HepG2 (cell line): ENCODE measurements around the gene TSPAN12. TPM values are rescaled to one million over a fixed set of nuclear protein-coding genes. Genes with fewer than 3 reads are reported as not detected.

Source experiments
- ATAC-seq: fragments of 200-7000 bp; cut with Tn5 transposase; 3 replicates; pipeline ENCODE4 v1.9.1; 2020; ENCODE audit warnings: mild to moderate bottlenecking, moderate library complexity
- BruUV-seq: library from RNA; stranded (reverse); fragments of 400-500 nt; replicated peaks from 2 replicates; lab custom pipeline; 2021; lab: Mats Ljungman, UMichigan
- CTCF ChIA-PET: fragments of 300-600 bp; formaldehyde crosslinking; extraction: SDS; loops from one replicate; lab custom pipeline; 2021; ENCODE audit warnings: low total read pairs, inconsistent platforms, low intra/inter-chr PET ratio; lab: Yijun Ruan, JAX
- POLR2A ChIA-PET: fragments of 350-600 bp; sonication (Branson Sonifier 250); formaldehyde crosslinking; loops from one replicate; lab custom pipeline; 2020; ENCODE audit warnings: antibody characterized with exemption, inconsistent platforms; lab: Yijun Ruan, JAX
- DNase-seq: peaks from one replicate; pipeline ENCODE4 v3.0.0-alpha.2; 2015; ENCODE audit warnings: low spot score
- FAIRE-seq: peaks from 3 replicates; lab custom pipeline; 2011; peaks lifted over from hg19 to GRCh38; lab: Jason Lieb, UNC
- H2AFZ ChIP-seq: one replicate; pipeline ENCODE4 v1.6.1; 2011; ENCODE audit warnings: low read length, inconsistent platforms
- H3K27ac ChIP-seq: fragments of 300-600 bp; 3 replicates; pipeline ENCODE4 v1.8.0; 2011; ENCODE audit warnings: mixed run types, mild to moderate bottlenecking, mixed read lengths, low read length, inconsistent platforms; ENCODE audit not compliant: insufficient read depth; ENCODE audit errors: extremely low read length
- H3K27me3 ChIP-seq, 2 experiments: fragments of 200-600 bp in 1 of 2; 2 replicates in 1 of 2; 3 replicates in 1 of 2; pipeline versions ENCODE4 v1.6.0 to v1.8.0; 2011; ENCODE audit warnings: low read length in 2 of 2, mild to moderate bottlenecking in 2 of 2, moderate library complexity in 2 of 2, inconsistent platforms in 1 of 2; ENCODE audit not compliant: insufficient read depth in 2 of 2, control insufficient read depth in 1 of 2
- H3K36me3 ChIP-seq, 2 experiments: fragments of 200-600 bp in 1 of 2; replicated peaks in 1 of 2; 2 replicates in 1 of 2; 3 replicates in 1 of 2; pipeline versions ENCODE4 v1.5.1 to v1.8.0; 2011; ENCODE audit warnings: low read length in 2 of 2, inconsistent platforms in 1 of 2; ENCODE audit not compliant: insufficient read depth in 2 of 2, control insufficient read depth in 1 of 2
- H3K4me1 ChIP-seq: 2 replicates; pipeline ENCODE4 v1.5.1; 2012; ENCODE audit warnings: low read length, inconsistent platforms; ENCODE audit not compliant: insufficient read depth
- H3K4me2 ChIP-seq: 2 replicates; pipeline ENCODE4 v1.6.0; 2011; ENCODE audit warnings: low read depth, low read length, inconsistent platforms
- H3K4me3 ChIP-seq, 3 experiments: fragments of 200-600 bp in 1 of 3; sonication (generic), shearing (Covaris generic) in 1 of 3; replicated peaks in 1 of 3; 2 replicates each; pipeline ENCODE4 v1.5.1; 2011 to 2016; ENCODE audit warnings: low read length in 3 of 3, inconsistent platforms in 2 of 3, low read depth in 2 of 3, mild to moderate bottlenecking in 2 of 3, control low read depth in 1 of 3, mixed read lengths in 1 of 3; ENCODE audit not compliant: insufficient read depth in 1 of 3
- H3K79me2 ChIP-seq: one replicate; pipeline ENCODE4 v1.6.1; 2011; ENCODE audit warnings: low read length, inconsistent platforms; ENCODE audit not compliant: insufficient read depth
- H3K9ac ChIP-seq: 2 replicates; pipeline ENCODE4 v1.6.0; 2011; ENCODE audit warnings: mild to moderate bottlenecking, low read depth, low read length, inconsistent platforms; ENCODE audit not compliant: insufficient read depth
- H3K9me3 ChIP-seq: 2 replicates; pipeline ENCODE4 v1.5.1; 2012; ENCODE audit warnings: mild to moderate bottlenecking, low read length
- H4K20me1 ChIP-seq: 2 replicates; pipeline ENCODE4 v1.6.0; 2011; ENCODE audit warnings: inconsistent platforms, mild to moderate bottlenecking, low read length, moderate library complexity; ENCODE audit not compliant: insufficient read depth
- ATAD3A ChIP-seq: sonication (generic); formaldehyde crosslinking; IDR thresholded peaks from 2 replicates; pipeline ENCODE4 v1.4.0; 2020; ENCODE audit warnings: missing genetic modification reagents
- NBN ChIP-seq: fragments of 450-650 bp; conservative IDR thresholded peaks from 2 replicates; pipeline ENCODE4 v1.6.1; 2017
- ZBTB39 ChIP-seq: sonication (generic); formaldehyde crosslinking; IDR thresholded peaks from 2 replicates; pipeline ENCODE4 v1.5.0; 2020; ENCODE audit warnings: missing genetic modification reagents
- ZNF672 ChIP-seq: sonication (generic); formaldehyde crosslinking; IDR thresholded peaks from 2 replicates; pipeline ENCODE4 v1.8.1; 2022; ENCODE audit warnings: missing genetic modification reagents
- ZSCAN12 ChIP-seq: sonication (generic); formaldehyde crosslinking; IDR thresholded peaks from 2 replicates; pipeline ENCODE4 v1.9.0; 2021; ENCODE audit warnings: mild to moderate bottlenecking, missing genetic modification reagents
- WGBS: methylation state at CpG from one replicate; pipeline ENCODE4 v1.1.6; 2017; ENCODE audit warnings: low lambda C conversion rate; 5-methylcytosine and 5-hydroxymethylcytosine counted together
- in situ Hi-C: cut with HindIII; loops from 2 replicates; pipeline ENCODE4 v1.10.0; 2017; ENCODE audit warnings: low pct_unique_long_range_greater_than_20kb; ENCODE audit not compliant: extremely low pct_ligation_motif_present
- intact Hi-C: fragments of 100-400 bp; cut with micrococcal nuclease; formaldehyde crosslinking; loops from one replicate; pipeline ENCODE4 v1.10.0; 2022; ENCODE audit not compliant: unreplicated experiment
- polyA plus RNA-seq, 8 experiments: library from polyadenylated mRNA; depleted of rRNA in 3 of 8; stranded (reverse) in 7 of 8; unstranded in 1 of 8; fragments of >200 nt; fragmentation: Illumina TruSeq in 4 of 8; extraction: Trizol in 4 of 8; gene quantifications; 2 replicates each; pipeline versions ENCODE4 v1.2.1 to v1.2.3, GENCODE V29; 2011 to 2016; ENCODE audit warnings: low read depth in 4 of 8, missing spikeins in 1 of 8, mixed read lengths in 1 of 8; ENCODE audit not compliant: insufficient read depth in 1 of 8
- total RNA-seq, 5 experiments: library from RNA; depleted of rRNA; stranded (reverse); fragments of >200 nt; fragmentation: Illumina TruSeq; extraction: Trizol; gene quantifications; 2 replicates each; pipeline ENCODE4 v1.2.3, GENCODE V29; 2016; ENCODE audit warnings: low read depth in 1 of 5
- TF ChIP-seq, protein P1 (sequence below): sonication (generic); formaldehyde crosslinking; IDR thresholded peaks from 2 replicates; pipeline ENCODE4 v1.4.0; 2020; ENCODE audit warnings: mild to moderate bottlenecking, missing genetic modification reagents

Gene TSPAN12
- total and polyA plus RNA-seq, 2 of the 13 experiments (the other 11 are each of a cell fraction or from before 2014, with no cell fraction given) = 0.48 to 0.95 TPM

- no peak overlapping the region for H3K9ac ChIP-seq
- BruUV-seq = no TSS peak
- TF ChIP-seq, protein P1, sequence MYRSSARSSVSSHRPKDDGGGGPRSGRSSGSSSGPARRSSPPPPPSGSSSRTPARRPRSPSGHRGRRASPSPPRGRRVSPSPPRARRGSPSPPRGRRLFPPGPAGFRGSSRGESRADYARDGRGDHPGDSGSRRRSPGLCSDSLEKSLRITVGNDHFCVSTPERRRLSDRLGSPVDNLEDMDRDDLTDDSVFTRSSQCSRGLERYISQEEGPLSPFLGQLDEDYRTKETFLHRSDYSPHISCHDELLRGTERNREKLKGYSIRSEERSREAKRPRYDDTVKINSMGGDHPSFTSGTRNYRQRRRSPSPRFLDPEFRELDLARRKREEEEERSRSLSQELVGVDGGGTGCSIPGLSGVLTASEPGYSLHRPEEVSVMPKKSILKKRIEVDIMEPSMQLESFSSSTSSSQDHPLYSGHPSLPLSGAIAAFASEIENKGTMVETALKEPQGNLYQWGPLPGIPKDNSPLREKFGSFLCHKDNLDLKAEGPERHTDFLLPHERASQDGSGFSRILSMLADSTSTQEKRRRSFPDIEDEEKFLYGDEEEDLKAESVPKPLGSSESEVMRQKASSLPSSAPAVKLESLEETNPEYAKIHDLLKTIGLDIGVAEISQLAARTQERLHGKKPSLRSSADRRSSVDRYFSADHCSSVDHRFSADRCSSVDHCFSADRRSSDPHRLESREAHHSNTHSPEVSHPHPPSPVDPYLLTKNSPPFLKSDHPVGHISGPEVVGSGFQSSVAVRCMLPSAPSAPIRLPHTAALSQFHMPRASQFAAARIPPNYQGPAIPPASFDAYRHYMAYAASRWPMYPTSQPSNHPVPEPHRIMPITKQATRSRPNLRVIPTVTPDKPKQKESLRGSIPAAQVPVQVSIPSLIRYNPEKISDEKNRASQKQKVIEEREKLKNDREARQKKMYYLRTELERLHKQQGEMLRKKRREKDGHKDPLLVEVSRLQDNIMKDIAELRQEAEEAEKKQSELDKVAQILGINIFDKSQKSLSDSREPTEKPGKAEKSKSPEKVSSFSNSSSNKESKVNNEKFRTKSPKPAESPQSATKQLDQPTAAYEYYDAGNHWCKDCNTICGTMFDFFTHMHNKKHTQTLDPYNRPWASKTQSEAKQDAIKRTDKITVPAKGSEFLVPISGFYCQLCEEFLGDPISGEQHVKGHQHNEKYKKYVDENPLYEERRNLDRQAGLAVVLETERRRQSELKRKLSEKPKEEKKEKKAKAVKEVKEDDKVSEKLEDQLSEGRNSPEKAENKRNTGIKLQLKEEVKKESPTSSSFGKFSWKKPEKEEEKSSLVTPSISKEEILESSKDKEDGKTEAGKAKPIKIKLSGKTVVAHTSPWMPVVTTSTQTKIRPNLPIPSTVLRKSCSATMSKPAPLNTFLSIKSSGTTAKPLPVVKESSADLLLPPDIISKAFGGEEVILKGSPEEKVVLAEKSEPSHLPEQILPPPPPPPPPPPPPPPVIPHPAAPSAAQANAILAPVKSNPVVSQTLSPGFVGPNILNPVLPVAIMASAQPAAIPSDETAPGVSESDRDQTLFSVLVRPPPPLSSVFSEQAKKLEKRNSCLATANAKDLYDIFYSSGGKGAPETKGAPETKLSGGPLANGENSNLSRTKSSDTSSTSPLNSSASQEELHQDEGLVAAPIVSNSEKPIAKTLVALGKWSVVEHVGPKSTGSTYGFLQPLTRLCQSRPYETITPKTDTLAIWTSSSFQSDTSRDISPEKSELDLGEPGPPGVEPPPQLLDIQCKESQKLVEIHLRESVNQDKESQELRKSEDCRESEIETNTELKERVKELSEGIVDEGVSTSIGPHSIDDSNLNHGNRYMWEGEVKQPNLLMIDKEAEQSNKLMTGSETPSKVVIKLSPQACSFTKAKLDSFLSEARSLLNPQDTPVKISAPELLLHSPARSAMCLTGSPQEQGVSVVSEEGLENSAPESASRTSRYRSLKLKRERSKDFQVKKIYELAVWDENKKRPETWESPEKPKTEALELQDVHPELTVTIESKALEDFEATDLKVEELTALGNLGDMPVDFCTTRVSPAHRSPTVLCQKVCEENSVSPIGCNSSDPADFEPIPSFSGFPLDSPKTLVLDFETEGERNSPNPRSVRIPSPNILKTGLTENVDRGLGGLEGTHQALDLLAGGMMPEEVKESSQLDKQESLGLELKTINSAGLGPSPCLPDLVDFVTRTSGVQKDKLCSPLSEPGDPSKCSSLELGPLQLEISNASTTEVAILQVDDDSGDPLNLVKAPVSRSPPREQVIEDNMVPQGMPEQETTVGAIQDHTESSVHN (CRISPR knock-in tag) = no peak
- no peak for TF ChIP-seq ZNF672 (CRISPR knock-in tag)
- TF ChIP-seq ATAD3A (CRISPR knock-in tag) = no peak
- TF ChIP-seq ZBTB39 (CRISPR knock-in tag) = no peak
- TF ChIP-seq ZSCAN12 = no peak
- no peak for TF ChIP-seq NBN
- 20% methylated on average over 2 of the region's 2 CpGs for WGBS
- peaks cover 6% of the 10 kb centered on the region for H3K4me1 ChIP-seq
- CTCF ChIA-PET = no interaction called here
- POLR2A ChIA-PET = no interaction called here
- FAIRE-seq (no peak), DNase-seq (no peak), ATAC-seq (no peak)
- intact Hi-C loops (no loop called here), in situ Hi-C loops (no loop called here)
- no peak overlapping the region for H3K4me2 ChIP-seq
- H3K27ac ChIP-seq = no peak overlapping the region
- no peaks in the 10 kb centered on the region; a peak in 1 of 5 replicates for H3K27me3 ChIP-seq
- no peaks in the 10 kb centered on the region for H3K9me3 ChIP-seq
- H2AFZ ChIP-seq = no peak overlapping the region
- no peaks in the 10 kb centered on the region for H3K36me3 ChIP-seq
- no peaks in the 10 kb centered on the region for H4K20me1 ChIP-seq
- no peaks in the 10 kb centered on the region for H3K79me2 ChIP-seq
- no peak overlapping the region for H3K4me3 ChIP-seq
Observed at GRCh38 chr7:120860156-120860555, 2.2 kb upstream of the TSPAN12 start.
